ENCODE results near the gene TAAR5.
"Not testable (repeated sequence)": the region's sequence is repeated elsewhere in the genome, so short reads cannot be mapped to it uniquely, and the experiment has no call there.

Gene TAAR5

DNA sequence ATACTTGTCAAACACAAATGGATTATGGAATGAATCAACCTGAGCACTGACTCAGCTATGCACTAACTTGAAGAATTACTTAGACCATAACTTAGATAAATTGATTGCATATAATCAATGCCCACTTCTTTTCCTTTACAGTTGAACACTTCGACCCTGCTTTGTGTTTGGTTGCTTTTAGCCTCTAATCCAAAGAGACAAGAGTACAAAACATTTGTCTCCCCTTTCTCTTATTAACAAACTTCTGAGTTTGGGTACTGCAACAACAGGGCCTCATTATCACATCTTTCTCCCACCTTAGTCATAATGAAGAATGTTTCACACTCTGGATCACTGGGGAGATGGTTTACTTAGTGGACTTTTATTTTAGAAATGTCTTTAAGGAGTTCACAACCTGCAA is 22.0 kb downstream of the TAAR5 start:
- Histone ChIP-seq H3K4me1 (ENCODE audit: control insufficient read depth, insufficient read depth, low read length) (no peaks in the 10 kb centered on the region), H3K9ac (ENCODE audit: low read length) (no peak overlapping the region), H3K27me3 (ENCODE audit: control insufficient read depth, insufficient read depth, low read length) (no peaks in the 10 kb centered on the region), H3K4me3 (ENCODE audit: low read length) (no peak overlapping the region), H3K27ac (ENCODE audit: low read depth, low read length) (no peak overlapping the region), H3K36me3 (ENCODE audit: control insufficient read depth, insufficient read depth, low read length) (no peaks in the 10 kb centered on the region)

DNA sequence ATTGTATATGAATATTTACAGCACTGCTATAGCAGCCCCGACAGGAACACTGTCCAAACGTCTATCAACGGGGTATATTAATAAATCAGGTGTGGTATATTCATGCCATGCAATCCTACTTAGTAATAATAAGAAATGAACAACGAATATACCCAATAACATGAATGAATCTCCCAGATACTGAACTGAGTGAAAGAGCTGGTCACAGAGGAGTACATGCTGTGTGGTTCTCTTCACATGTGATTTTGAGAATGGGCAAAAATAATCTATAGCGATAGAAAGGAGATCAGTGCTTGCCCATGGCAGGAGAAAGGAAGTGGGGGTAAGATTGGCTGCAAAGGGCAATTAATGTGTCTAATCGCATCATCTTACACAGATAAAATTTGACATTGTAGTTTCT is 23.1 kb downstream of the TAAR5 start:
- Histone ChIP-seq H3K36me3 (ENCODE audit: control insufficient read depth, insufficient read depth, low read length) (no peaks in the 10 kb centered on the region), H3K4me3 (ENCODE audit: low read length) (no peak overlapping the region), H3K27me3 (ENCODE audit: control insufficient read depth, insufficient read depth, low read length) (no peaks in the 10 kb centered on the region), H3K4me1 (ENCODE audit: control insufficient read depth, insufficient read depth, low read length) (no peaks in the 10 kb centered on the region), H3K27ac (ENCODE audit: low read depth, low read length) (no peak overlapping the region), H3K9ac (ENCODE audit: low read length) (no peak overlapping the region)

DNA sequence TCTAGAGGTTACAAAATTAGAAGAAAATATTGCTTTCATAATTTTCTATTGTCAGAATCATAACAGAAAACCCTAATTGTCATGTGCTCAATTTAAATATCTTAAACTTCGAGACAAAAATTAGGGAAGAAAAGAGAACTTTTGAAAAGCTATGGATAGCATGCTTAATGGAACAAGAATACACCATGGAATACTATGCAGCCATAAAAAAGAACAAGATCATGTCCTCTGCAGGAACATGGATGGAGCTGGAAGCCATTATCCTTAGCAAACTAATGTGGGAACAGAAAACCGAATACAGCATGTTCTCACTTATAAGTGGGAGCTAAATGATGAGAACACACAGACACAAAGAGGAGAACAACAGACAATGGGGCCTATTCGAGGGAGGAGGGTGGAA is 29.5 kb downstream of the TAAR5 start:
- not testable (repeated sequence) for H3K36me3 ChIP-seq (ENCODE audit: control insufficient read depth, insufficient read depth, low read length); H3K9ac ChIP-seq (ENCODE audit: low read length); H3K4me3 ChIP-seq (ENCODE audit: low read length); H3K4me1 ChIP-seq (ENCODE audit: control insufficient read depth, insufficient read depth, low read length); H3K27ac ChIP-seq (ENCODE audit: low read depth, low read length); H3K27me3 ChIP-seq (ENCODE audit: control insufficient read depth, insufficient read depth, low read length)

DNA sequence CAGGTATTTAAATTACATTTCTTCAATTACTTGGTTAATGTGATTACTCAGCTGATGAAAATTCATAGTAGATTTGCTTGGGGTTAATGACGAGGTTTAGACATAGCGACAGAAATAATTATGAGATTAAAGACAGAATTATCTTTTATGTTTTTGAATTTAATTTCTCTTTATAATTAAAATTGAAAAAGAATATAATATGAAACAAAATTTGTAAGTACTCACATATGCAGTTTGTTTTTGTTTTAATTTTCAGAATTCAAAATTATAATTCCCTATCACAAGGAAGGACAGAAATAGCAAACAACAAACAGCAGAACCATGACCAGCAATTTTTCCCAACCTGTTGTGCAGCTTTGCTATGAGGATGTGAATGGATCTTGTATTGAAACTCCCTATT is 37.2 kb downstream of the TAAR5 start, which contains the start of gene TAAR8:
TAAR8 (plus strand) TSS at position 301 of the 400 bp plus-strand sequence; CDS start at position 322, 21 bp downstream.
- Histone ChIP-seq H3K36me3 (ENCODE audit: control insufficient read depth, insufficient read depth, low read length) (no peaks in the 10 kb centered on the region), H3K4me3 (ENCODE audit: low read length) (no peak within 1 kb of the TSS), H3K9ac (ENCODE audit: low read length) (no peak within 1 kb of the TSS)

DNA sequence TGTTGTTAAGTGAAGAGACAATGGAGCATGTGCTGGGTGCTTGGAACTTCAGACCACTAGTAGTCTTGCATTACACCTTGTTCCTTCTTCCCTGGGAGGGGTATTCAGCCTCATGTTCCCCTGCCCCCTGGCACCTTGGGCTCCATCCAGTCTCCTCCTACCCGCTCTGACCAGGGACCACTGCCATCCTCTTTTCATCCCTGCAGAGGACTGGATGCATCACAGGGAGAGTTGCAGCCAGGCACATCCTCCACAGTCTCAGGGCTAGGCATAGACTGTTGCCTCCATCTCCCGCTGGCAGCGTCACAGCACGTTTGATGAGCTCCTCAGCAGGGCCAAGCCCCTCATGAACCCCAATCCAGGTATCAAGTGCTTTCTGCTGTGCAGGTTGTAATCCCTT is 38.3 kb downstream of the TAAR5 start:
- no peaks in the 10 kb centered on the region for H3K36me3 ChIP-seq (ENCODE audit: control insufficient read depth, insufficient read depth, low read length)
- peaks cover 3% of the 10 kb centered on the region for H3K27me3 ChIP-seq (ENCODE audit: control insufficient read depth, insufficient read depth, low read length)
- H3K4me3 ChIP-seq (ENCODE audit: low read length), result no peak overlapping the region
- H3K27ac ChIP-seq (ENCODE audit: low read depth, low read length), result no peak overlapping the region
- no peaks in the 10 kb centered on the region for H3K4me1 ChIP-seq (ENCODE audit: control insufficient read depth, insufficient read depth, low read length)
- H3K9ac ChIP-seq (ENCODE audit: low read length), result no peak overlapping the region

More for the DNA sequence above, 37.2 kb downstream of the TAAR5 start, which contains the start of gene TAAR8:
- peaks cover 4% of the 10 kb centered on the region for H3K27me3 ChIP-seq (ENCODE audit: control insufficient read depth, insufficient read depth, low read length)
- H3K4me1 ChIP-seq (ENCODE audit: control insufficient read depth, insufficient read depth, low read length), result no peaks in the 10 kb centered on the region
- H3K27ac ChIP-seq (ENCODE audit: low read depth, low read length), result no peak within 1 kb of the TSS

DNA sequence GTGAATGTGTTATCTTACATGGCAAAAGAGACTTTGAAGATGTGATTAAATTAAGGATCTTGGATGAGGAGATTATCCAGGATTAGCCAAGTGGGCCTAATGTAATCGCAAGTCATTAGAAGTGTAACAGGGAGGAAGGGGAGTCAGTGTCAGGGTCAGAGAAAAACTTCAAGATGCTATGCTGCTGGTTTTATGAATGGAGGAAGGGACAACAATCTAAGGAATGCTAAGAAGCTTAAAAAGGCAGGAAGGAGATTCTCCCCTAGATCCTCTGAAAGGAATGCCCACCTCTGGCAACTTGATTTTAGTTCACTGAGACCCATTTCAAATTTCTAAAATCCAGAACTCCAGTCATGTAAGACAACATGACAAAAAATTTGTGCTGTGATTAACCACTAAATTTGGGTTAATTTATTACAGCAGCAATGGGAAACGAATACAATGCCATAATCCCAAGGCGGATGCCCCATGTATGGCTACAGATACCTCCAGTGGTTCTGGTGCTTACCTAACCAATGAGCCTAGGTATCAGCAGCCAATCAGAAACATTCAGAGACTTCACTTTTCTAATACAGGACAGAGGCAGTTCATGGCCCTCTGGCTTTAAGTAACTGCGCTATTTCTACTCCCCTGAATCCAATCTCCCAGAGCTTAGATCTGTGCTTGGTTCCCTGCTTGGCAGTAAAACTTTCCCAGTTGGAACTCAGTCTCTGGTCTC is 40.6 kb downstream of the TAAR5 start:
- H3K36me3 ChIP-seq (ENCODE audit: control insufficient read depth, insufficient read depth, low read length), result no peaks in the 10 kb centered on the region
- peaks cover 2% of the 10 kb centered on the region for H3K27me3 ChIP-seq (ENCODE audit: control insufficient read depth, insufficient read depth, low read length)
- H3K4me3 ChIP-seq (ENCODE audit: low read length), result no peak overlapping the region
- no peak overlapping the region for H3K27ac ChIP-seq (ENCODE audit: low read depth, low read length)
- H3K4me1 ChIP-seq (ENCODE audit: control insufficient read depth, insufficient read depth, low read length), result no peaks in the 10 kb centered on the region
- H3K9ac ChIP-seq (ENCODE audit: low read length), result no peak overlapping the region

DNA sequence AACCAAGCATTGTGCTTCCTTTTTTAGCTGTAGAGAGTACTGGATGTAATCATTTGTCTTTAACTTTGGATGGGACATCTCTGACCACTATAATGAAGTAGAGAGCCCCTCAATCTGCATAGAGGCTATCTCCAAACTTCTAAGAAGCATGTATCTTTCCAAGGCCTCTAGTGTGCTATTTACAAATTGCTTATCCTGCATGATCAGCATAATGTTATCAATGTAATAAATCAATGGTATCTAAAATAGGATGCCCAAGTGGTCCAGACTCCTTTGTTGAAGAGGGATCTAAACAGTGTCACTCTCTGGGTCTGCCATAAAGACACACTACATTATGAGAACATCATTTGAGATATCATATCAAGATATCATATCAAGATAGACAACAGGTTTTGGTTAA is 44.7 kb downstream of the TAAR5 start:
- no peaks in the 10 kb centered on the region for H3K4me1 ChIP-seq (ENCODE audit: control insufficient read depth, insufficient read depth, low read length)
- no peak overlapping the region for H3K9ac ChIP-seq (ENCODE audit: low read length)
- no peak overlapping the region for H3K27ac ChIP-seq (ENCODE audit: low read depth, low read length)
- H3K4me3 ChIP-seq (ENCODE audit: low read length), result no peak overlapping the region
- no peaks in the 10 kb centered on the region for H3K27me3 ChIP-seq (ENCODE audit: control insufficient read depth, insufficient read depth, low read length)
- no peaks in the 10 kb centered on the region for H3K36me3 ChIP-seq (ENCODE audit: control insufficient read depth, insufficient read depth, low read length)
